HG02610 (cell line): ENCODE data around the gene CACNA1G.

ENCODE experiments used
- ATAC-seq: cut with Tn5 transposase; IDR thresholded peaks from one replicate; pipeline ENCODE4 v1.9.1; 2021; ENCODE audit warnings: mild to moderate bottlenecking, moderate library complexity; ENCODE audit not compliant: unreplicated experiment

CACNA1G gene

DNA sequence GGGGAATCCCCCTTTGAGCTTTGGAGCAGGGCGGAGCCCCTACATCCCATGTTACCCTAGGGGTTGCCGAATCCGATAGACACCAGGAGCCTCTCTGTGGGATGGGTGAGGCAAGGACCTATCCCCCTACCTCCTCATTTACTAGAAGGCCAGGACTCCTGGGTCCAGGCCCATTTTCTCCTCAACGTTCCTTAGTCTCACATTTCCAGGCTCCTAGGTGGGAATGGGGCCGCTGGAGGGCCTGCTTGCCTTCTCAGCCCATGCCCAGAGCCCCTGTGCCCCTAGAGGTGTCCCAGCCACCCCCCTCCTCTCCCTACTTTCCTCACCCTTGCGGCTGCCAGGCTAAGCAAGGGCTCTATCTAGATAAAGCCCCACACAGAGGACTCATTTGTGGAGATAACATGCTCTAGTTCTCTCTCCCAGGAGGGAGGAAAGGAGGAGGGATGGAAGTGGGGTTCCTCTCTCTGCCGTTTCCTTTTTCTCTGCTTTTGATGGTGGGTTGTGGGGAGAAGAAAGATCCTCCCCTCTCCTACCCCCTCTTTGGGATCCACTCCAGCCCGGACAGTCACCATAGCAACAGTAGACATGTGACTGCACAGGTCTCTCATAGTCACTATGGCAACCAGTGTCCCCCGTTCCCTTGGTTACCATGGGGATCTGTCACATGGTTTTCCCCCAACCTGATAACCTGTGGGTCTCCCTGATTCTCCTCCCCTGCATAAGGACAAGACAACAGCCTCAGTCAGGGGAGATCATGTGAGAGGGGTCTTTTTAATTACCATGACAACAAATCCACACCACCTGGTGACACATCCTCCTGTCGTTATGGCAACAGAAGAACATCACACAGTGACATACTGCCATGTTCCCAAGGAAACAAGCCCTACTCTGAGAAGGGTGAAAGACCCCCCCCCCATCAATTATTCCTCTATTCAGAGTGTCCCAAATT, 5.2 kb downstream of the CACNA1G start:
- no peak for ATAC-seq

DNA sequence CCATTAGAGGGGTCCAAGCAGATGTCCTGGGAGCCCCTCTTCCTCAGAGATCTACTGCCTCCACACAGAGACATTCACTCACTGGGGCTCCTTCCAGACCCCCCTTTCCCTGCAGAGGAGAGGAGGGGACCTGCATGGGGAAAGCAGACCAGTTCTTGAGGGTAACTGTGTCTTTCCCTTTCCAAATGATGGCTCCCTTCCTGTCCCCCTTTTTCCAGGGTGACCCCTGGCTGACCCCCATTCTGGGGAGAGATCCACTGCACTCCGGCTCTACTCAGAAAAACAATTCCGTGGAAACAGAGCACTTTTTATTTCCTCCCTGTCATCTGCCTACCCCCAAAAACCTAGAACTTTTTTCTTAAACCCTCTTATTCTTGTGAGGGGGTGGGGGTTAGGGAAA, 6.4 kb downstream of the CACNA1G start:
- no peak for ATAC-seq

GRCh38 chr17:50568659-50569058, 8.1 kb downstream of the CACNA1G start:
- no peak for ATAC-seq

DNA sequence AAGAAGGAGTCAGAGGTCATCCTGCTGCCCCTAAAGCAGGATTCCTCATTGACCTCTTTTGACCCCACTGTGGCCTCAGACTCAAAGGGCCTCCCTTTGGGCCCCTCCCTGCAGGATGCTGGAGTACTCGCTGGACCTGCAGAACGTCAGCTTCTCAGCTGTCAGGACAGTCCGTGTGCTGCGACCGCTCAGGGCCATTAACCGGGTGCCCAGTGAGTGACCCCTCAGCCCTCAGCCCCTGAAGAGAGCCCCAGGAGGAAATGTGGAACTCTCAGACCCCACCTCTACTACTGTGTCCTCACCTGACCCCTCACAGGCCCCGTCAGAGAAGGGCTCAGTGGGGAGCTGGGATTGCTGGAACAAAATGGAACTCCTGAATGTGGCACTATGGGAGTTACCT, 9.1 kb downstream of the CACNA1G start:
- ATAC-seq: no peak

GRCh38 chr17:50570032-50570431, 9.5 kb downstream of the CACNA1G start:
- no peak for ATAC-seq

DNA sequence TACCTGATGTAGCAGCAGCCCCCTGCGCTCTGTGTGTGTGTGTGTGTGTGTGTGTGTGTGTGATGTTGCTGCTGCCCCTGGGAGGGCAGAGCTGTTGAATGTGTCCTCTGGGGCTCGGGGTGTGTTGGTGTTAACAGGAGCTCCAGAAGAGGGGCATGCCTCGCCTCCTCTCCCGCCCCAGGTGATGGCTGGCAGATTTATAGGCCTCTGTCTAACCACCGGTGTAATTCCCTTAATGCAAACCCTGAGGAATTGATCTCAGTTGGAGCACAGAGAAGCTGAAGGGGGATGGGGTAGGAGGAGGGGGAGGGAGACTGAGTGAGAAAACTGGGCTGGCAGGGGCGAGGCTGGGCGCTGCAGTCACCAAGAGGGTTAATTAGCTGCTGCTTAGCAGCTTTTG, 10.0 kb downstream of the CACNA1G start:
- no peak for ATAC-seq

DNA sequence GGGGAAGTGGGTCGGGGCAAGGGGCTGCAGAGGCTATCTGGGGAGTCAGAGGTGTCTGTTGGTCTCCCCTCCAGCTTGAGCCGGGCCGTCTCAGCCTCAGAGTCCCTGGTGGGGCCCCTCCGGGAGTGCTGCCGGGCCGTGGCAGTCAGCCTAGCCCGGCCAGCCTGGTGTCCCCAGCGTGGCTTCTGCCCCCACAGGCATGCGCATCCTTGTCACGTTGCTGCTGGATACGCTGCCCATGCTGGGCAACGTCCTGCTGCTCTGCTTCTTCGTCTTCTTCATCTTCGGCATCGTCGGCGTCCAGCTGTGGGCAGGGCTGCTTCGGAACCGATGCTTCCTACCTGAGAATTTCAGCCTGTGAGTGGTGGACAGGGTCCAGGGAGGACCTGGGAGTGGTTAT, 11.2 kb downstream of the CACNA1G start:
- no peak for ATAC-seq

GRCh38 chr17:50572541-50572940, 12.0 kb downstream of the CACNA1G start:
- ATAC-seq: no peak

GRCh38 chr17:50573866-50574611, 13.5 kb downstream of the CACNA1G start:
- no peak for ATAC-seq

DNA sequence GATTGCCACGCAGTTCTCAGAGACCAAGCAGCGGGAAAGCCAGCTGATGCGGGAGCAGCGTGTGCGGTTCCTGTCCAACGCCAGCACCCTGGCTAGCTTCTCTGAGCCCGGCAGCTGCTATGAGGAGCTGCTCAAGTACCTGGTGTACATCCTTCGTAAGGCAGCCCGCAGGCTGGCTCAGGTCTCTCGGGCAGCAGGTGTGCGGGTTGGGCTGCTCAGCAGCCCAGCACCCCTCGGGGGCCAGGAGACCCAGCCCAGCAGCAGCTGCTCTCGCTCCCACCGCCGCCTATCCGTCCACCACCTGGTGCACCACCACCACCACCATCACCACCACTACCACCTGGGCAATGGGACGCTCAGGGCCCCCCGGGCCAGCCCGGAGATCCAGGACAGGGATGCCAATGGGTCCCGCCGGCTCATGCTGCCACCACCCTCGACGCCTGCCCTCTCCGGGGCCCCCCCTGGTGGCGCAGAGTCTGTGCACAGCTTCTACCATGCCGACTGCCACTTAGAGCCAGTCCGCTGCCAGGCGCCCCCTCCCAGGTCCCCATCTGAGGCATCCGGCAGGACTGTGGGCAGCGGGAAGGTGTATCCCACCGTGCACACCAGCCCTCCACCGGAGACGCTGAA, 15.2 kb downstream of the CACNA1G start:
- no peak for ATAC-seq

DNA sequence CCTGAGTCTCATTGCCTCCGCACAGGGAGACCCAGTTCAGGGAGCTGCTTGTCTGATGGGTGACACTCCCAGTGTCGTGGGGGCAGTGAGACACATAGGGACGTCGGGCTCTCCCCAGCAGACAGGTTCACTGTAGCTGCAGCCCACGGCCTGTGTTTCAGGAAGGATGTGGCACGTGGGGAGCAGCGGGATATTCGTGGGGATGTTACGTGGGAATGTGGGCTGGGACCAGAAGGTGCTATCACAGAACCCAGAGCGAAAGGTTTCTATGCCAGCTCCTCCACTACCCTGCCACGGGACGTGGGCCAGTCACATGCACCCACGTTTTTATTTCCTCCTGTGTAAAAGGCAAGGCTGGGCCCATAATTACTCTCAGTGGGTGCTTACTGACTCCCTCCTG, 16.3 kb downstream of the CACNA1G start:
- ATAC-seq: no peak

GRCh38 chr17:50577451-50577954, 17.0 kb downstream of the CACNA1G start:
- no peak for ATAC-seq

DNA sequence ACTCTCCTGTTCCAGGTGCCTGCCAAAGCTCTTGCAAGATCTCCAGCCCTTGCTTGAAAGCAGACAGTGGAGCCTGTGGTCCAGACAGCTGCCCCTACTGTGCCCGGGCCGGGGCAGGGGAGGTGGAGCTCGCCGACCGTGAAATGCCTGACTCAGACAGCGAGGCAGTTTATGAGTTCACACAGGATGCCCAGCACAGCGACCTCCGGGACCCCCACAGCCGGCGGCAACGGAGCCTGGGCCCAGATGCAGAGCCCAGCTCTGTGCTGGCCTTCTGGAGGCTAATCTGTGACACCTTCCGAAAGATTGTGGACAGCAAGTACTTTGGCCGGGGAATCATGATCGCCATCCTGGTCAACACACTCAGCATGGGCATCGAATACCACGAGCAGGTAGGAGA, 17.7 kb downstream of the CACNA1G start:
- no peak for ATAC-seq

- no peak for ATAC-seq
These were observed 18.9 kb downstream of the CACNA1G start for GRCh38 chr17:50579399-50579798.

DNA sequence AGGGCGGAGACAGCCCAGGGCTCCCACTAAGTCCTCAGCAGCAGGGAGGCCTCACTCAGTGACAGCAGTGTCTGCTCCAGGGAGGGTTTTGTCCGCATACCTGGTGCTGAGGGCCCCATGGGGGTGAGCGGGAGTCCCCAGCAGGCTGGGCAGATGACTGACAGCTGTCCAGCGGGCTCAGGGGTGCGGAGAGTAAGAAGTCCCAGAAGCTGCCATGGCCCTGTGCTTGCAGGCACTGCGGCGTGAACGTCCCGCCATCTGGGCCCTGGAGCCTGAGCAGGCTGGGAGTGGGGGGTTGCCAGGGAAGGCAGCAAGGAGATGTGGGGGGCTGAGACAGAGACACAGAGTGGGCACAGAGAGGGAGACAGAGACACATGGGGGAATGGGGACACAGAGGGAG, 20.1 kb downstream of the CACNA1G start:
- no peak for ATAC-seq

DNA sequence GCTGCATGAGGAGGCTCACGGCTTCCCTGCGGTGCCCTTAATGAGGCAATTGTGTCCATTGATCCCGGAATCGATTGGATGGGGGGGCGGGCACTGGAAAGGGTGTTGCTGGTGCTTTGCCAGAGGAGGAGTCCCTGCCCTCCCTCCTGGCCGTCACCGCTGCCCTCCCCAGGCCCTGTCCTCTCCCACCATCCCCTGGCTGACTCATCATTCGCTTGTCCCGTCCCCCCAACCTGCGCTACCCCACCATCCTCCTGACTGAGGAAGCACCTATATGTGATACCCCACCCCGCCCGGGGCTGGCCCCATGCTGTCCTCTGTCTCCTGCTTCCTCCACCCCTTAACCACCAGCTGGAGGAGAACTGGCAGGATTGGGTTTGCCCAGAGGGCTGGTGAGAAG, 20.8 kb downstream of the CACNA1G start:
- no peak for ATAC-seq

DNA sequence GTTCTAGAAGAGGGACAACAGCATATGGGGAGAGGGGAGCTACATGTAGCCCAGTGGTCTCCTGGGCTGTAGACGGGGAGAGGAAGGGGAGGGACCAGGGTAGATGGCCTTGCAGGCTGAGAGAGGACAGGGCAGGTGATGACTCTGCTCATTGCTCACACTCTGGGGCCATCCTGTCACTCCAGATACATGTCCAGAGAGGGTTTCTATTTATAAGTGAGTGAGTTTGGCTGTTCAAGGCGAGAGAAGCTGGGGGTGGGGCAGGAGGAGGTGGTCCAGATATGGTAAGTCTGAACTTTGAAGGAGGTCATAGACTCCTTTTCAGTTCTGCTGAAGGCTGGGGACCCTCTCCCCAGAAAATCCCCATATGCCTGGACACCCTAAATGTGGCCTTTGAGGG, 22.2 kb downstream of the CACNA1G start:
- ATAC-seq: no peak

DNA sequence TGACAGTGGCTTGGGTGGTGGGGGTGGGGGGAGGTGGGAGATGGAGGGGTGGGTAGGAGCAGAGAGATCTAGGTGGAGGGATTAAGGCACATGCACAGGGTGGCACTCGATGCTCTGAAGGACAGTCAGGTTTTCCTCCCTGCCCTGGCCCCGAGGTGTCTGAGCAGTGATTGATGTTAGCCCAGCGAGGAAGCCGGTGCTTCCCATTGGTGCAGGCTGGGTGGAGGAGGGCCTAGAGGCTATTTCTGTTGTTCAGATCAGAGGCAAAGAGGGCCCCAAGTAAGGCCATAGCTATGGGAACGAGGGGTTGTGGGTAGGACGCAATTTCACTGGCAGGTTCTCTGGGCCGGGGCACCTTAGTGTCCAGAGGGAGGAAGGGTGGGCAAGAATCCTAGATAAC, 23.1 kb downstream of the CACNA1G start:
- ATAC-seq: no peak

DNA sequence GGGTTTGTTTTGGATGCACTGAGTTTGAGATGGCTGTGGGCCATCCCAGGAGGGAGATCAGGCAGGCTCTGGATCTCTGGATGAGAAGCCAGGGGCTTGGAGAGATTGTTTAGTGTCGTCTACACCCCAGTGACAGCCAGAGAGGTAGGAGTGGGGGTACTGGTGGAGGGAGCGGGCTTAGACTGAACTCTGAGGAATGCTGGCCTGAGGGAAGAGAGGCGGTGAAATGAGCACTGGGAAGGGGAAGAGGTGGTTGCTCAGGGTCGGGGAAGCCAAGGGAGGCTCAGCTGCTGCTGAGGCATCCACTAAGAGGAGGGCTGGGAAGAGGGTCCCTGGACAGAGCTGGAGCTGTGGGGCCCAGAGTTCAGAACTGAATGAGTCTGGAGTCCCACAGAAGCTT, 23.6 kb downstream of the CACNA1G start:
- no peak for ATAC-seq

DNA sequence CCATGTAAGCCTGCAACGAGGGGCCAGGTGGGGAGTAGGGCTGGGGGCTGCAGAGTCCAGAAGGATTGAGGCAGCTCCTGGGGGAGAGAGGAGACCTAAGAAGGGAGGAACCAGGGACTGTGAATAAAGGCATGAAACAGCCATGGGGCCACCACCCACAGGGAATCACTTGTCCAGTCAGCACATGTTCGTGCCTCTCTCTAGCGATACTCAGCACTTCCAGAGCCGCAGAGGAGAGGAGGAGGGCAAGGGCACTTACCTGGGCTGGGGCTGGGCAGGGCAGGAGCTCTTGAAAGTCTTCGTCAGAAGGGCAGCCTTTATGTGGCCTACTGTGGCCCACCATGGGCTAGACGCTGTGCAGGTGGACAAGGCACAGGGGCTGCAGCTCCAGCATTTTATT, 24.2 kb downstream of the CACNA1G start:
- ATAC-seq: no peak

- no peak for ATAC-seq
These were observed 24.8 kb downstream of the CACNA1G start for GRCh38 chr17:50585346-50585745.
